ENCODE data around the gene RPS6KA1. TPM values are rescaled to one million over a fixed set of nuclear protein-coding genes. Genes with fewer than 3 reads are reported as not detected.

The RPS6KA1 gene
- total RNA-seq, 1 experiment from 2014 or later = 60.5 TPM

DNA sequence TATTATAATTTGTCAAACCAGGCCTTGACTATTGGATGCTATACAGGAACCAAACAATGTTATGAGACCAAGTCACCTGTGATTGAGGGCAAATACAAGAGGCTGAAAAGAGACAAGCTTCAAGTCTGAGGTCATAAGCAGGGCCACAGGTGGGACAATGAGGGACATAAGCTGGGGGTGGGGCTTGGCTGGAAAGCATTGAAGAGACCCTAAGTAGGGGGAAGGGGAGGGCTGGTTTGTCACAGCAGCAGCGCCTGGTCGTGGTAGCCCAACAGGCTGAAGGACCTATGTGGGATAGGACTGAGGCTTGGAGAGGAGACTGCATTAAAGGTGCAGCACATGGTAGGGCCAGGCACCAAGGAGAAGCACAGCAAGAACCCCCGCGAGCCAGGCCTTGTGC, 39.4 kb upstream of the RPS6KA1 start:
- no peak overlapping the region for H2AFZ ChIP-seq
- TF ChIP-seq, protein P1, sequence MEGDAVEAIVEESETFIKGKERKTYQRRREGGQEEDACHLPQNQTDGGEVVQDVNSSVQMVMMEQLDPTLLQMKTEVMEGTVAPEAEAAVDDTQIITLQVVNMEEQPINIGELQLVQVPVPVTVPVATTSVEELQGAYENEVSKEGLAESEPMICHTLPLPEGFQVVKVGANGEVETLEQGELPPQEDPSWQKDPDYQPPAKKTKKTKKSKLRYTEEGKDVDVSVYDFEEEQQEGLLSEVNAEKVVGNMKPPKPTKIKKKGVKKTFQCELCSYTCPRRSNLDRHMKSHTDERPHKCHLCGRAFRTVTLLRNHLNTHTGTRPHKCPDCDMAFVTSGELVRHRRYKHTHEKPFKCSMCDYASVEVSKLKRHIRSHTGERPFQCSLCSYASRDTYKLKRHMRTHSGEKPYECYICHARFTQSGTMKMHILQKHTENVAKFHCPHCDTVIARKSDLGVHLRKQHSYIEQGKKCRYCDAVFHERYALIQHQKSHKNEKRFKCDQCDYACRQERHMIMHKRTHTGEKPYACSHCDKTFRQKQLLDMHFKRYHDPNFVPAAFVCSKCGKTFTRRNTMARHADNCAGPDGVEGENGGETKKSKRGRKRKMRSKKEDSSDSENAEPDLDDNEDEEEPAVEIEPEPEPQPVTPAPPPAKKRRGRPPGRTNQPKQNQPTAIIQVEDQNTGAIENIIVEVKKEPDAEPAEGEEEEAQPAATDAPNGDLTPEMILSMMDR (conservative IDR thresholded peaks at IDR 0.05) = no peak
- no peak for TF ChIP-seq EZH2 (IDR thresholded peaks at IDR 0.05; ENCODE audit: low read depth)
- H3K9me3 ChIP-seq (ENCODE audit: insufficient read depth, low read depth) = no peaks in the 10 kb centered on the region
- no peaks in the 10 kb centered on the region for H3K79me2 ChIP-seq (ENCODE audit: low read depth)
- H3K27ac ChIP-seq = no peak overlapping the region
- H3K4me2 ChIP-seq = no peak overlapping the region
- BruUV-seq (replicated peaks) = no TSS peak
- H3K4me3 ChIP-seq = no peak overlapping the region
- no peaks in the 10 kb centered on the region for H3F3A ChIP-seq (ENCODE audit: insufficient read depth, low read depth)
- H3K9me2 ChIP-seq (ENCODE audit: insufficient read depth) = no peaks in the 10 kb centered on the region
- CTCF ChIA-PET = no interaction called here
- peaks cover 7% of the 10 kb centered on the region for H3K4me1 ChIP-seq (replicated peaks; ENCODE audit: insufficient read depth)
- H4K20me1 ChIP-seq (ENCODE audit: insufficient read depth) = no peaks in the 10 kb centered on the region
- H3K36me3 ChIP-seq (ENCODE audit: low read depth) = no peaks in the 10 kb centered on the region
- no peak for DNase-seq
- intact Hi-C loops (cut with micrococcal nuclease; ENCODE audit: unreplicated experiment) = no loop called here
- no peaks in the 10 kb centered on the region for H3K27me3 ChIP-seq (ENCODE audit: insufficient read depth, low read depth)
- POLR2A ChIA-PET (ENCODE audit: unreplicated experiment) = no interaction called here

DNA sequence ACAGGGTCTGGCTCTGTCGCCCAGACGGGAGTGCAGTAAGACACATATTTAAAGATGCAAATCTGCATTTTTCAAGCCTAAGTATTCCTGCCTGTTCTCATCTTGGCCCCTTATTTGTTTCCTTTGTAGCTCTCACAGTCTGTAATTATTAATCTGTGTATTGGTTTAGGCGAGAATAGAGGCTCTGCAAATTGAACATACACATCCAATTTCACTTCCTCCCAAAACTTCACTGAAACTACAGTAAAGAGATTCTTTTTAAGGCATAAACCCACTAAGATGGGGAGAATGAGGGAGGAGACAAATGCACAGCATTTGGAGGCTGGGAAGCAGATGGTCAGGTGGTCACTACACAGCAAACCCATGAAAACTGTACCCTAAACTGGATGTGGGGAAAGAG, 36.3 kb upstream of the RPS6KA1 start:
- no peaks in the 10 kb centered on the region for H3K9me2 ChIP-seq (ENCODE audit: insufficient read depth)
- CTCF ChIA-PET = no interaction called here
- H3K4me3 ChIP-seq = no peak overlapping the region
- no peak overlapping the region for H3K4me2 ChIP-seq
- H2AFZ ChIP-seq = no peak overlapping the region
- POLR2A ChIA-PET (ENCODE audit: unreplicated experiment) = no interaction called here
- no peaks in the 10 kb centered on the region for H3F3A ChIP-seq (ENCODE audit: insufficient read depth, low read depth)
- H3K27ac ChIP-seq = no peak overlapping the region
- intact Hi-C loops (cut with micrococcal nuclease; ENCODE audit: unreplicated experiment) = no loop called here
- DNase-seq = no peak
- no peaks in the 10 kb centered on the region for H4K20me1 ChIP-seq (ENCODE audit: insufficient read depth)
- H3K36me3 ChIP-seq (ENCODE audit: low read depth) = no peaks in the 10 kb centered on the region
- TF ChIP-seq EZH2 (IDR thresholded peaks at IDR 0.05; ENCODE audit: low read depth) = no peak
- TF ChIP-seq, protein P1 (conservative IDR thresholded peaks at IDR 0.05) = no peak
- no peaks in the 10 kb centered on the region for H3K4me1 ChIP-seq (replicated peaks; ENCODE audit: insufficient read depth)
- no TSS peak for BruUV-seq (replicated peaks)
- H3K9me3 ChIP-seq (ENCODE audit: insufficient read depth, low read depth) = no peaks in the 10 kb centered on the region
- no peaks in the 10 kb centered on the region for H3K79me2 ChIP-seq (ENCODE audit: low read depth)
- H3K27me3 ChIP-seq (ENCODE audit: insufficient read depth, low read depth) = no peaks in the 10 kb centered on the region

DNA sequence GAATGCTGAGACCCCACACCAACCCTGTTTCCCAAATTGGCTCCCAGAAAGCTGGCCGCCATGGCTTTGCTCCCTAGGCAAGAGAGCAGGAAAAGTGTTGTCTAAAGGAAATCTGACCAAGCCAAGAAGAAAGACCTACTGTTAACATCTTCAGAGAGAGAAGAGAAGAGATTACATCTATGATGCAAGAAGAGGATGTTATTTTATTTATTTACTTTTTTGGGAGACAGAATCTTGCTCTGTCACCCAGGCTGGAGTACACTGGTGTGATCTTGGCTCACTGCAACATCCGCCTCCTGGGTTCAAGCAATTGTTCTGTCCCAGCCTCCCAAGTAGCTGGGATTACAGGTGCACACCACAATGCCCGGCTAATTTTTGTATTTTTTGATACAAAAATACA, 35.6 kb upstream of the RPS6KA1 start:
- no peaks in the 10 kb centered on the region for H3K27me3 ChIP-seq (ENCODE audit: insufficient read depth, low read depth)
- H3F3A ChIP-seq (ENCODE audit: insufficient read depth, low read depth) = no peaks in the 10 kb centered on the region
- no peaks in the 10 kb centered on the region for H3K79me2 ChIP-seq (ENCODE audit: low read depth)
- H4K20me1 ChIP-seq (ENCODE audit: insufficient read depth) = no peaks in the 10 kb centered on the region
- H3K27ac ChIP-seq = no peak overlapping the region
- intact Hi-C loops (cut with micrococcal nuclease; ENCODE audit: unreplicated experiment) = no loop called here
- no peak overlapping the region for H2AFZ ChIP-seq
- H3K9me3 ChIP-seq (ENCODE audit: insufficient read depth, low read depth) = no peaks in the 10 kb centered on the region
- H3K4me3 ChIP-seq = no peak overlapping the region
- H3K4me1 ChIP-seq (replicated peaks; ENCODE audit: insufficient read depth) = no peaks in the 10 kb centered on the region
- no peak for DNase-seq
- no TSS peak for BruUV-seq (replicated peaks)
- no peaks in the 10 kb centered on the region for H3K9me2 ChIP-seq (ENCODE audit: insufficient read depth)
- ChIA-PET CTCF (interaction anchor here (0.6 kb wide), 1 partner anchor 439 kb away, joined by 5 read pairs; no protein-coding TSS in a partner anchor), POLR2A (ENCODE audit: unreplicated experiment) (no interaction called here)
- TF ChIP-seq EZH2 (IDR thresholded peaks at IDR 0.05; ENCODE audit: low read depth) = no peak
- TF ChIP-seq, protein P1 (conservative IDR thresholded peaks at IDR 0.05) = no peak
- no peaks in the 10 kb centered on the region for H3K36me3 ChIP-seq (ENCODE audit: low read depth)
- no peak overlapping the region for H3K4me2 ChIP-seq
